IMR-90 (cell line): ENCODE measurements around the gene FNIP1. TPM values are rescaled to one million over a fixed set of nuclear protein-coding genes. Genes with fewer than 3 reads are reported as not detected.
A peak's percentile ranks its signal among the peaks of the same experiment; 100 is the strongest.

Experiments used
- ATAC-seq: fragments of 200-7000 bp; cut with Tn5 transposase; 2 replicates; pipeline ENCODE4 v1.9.1; 2020; ENCODE audit warnings: low read depth, mild to moderate bottlenecking, moderate library complexity
- BruUV-seq: library from RNA; stranded (reverse); fragments of 400-500 nt; replicated peaks from 2 replicates; lab custom pipeline; 2021; lab: Mats Ljungman, UMichigan
- CTCF ChIA-PET: fragments of 300-600 bp; formaldehyde crosslinking; extraction: SDS; loops from one replicate; lab custom pipeline; 2021; ENCODE audit warnings: antibody characterized with exemption; lab: Yijun Ruan, JAX
- POLR2A ChIA-PET: fragments of 300-600 bp; sonication (Branson Sonifier 250); formaldehyde crosslinking; loops from one replicate; lab custom pipeline; 2022; ENCODE audit warnings: antibody characterized with exemption; ENCODE audit not compliant: unreplicated experiment; lab: Charles Lee
- DNase-seq: peaks from one replicate; pipeline ENCODE4 v3.0.0; 2013
- H2AFZ ChIP-seq: replicated peaks from 2 replicates; pipeline ENCODE3; 2013; ENCODE audit warnings: low read length, mild to moderate bottlenecking; ENCODE audit not compliant: poor library complexity
- H2AK5ac ChIP-seq: 2 replicates; pipeline ENCODE4 v1.6.1; 2013; ENCODE audit warnings: low read depth, low read length, inconsistent platforms
- H2AK9ac ChIP-seq: replicated peaks from 2 replicates; pipeline ENCODE3; 2013; ENCODE audit warnings: mild to moderate bottlenecking, low read depth, low read length, moderate library complexity; ENCODE audit not compliant: poor library complexity
- H2BK120ac ChIP-seq: 2 replicates; pipeline ENCODE4 v1.6.1; 2013; ENCODE audit warnings: low read depth, low read length, inconsistent platforms
- H2BK15ac ChIP-seq: 3 replicates; pipeline ENCODE4 v1.6.1; 2013; ENCODE audit warnings: low read depth, low read length, inconsistent platforms
- H2BK20ac ChIP-seq: 2 replicates; pipeline ENCODE4 v1.6.1; 2013; ENCODE audit warnings: low read depth, mild to moderate bottlenecking, inconsistent platforms, low read length, moderate library complexity
- H2BK5ac ChIP-seq: 2 replicates; pipeline ENCODE4 v1.6.1; 2013; ENCODE audit warnings: mild to moderate bottlenecking, low read depth, low read length, inconsistent platforms; ENCODE audit not compliant: poor library complexity, severe bottlenecking
- H3K14ac ChIP-seq: replicated peaks from 2 replicates; pipeline ENCODE4 v1.6.1; 2013; ENCODE audit warnings: low read depth, low read length, inconsistent platforms
- H3K18ac ChIP-seq: 2 replicates; pipeline ENCODE4 v1.6.1; 2013; ENCODE audit warnings: low read depth, low read length, control low read depth
- H3K23ac ChIP-seq: 2 replicates; pipeline ENCODE4 v1.6.1; 2013; ENCODE audit warnings: low read depth, low read length, inconsistent platforms
- H3K27ac ChIP-seq: 2 replicates; pipeline ENCODE4 v1.5.1; 2013; ENCODE audit warnings: mild to moderate bottlenecking, control low read depth, low read length; ENCODE audit not compliant: insufficient read depth
- H3K27me3 ChIP-seq: 2 replicates; pipeline ENCODE4 v1.6.1; 2013; ENCODE audit warnings: low read length; ENCODE audit not compliant: control insufficient read depth, insufficient read depth
- H3K36me3 ChIP-seq: 2 replicates; pipeline ENCODE4 v1.6.1; 2013; ENCODE audit warnings: low read length, mixed read lengths; ENCODE audit not compliant: control insufficient read depth, insufficient read depth
- H3K4ac ChIP-seq: 2 replicates; pipeline ENCODE4 v1.6.1; 2013; ENCODE audit warnings: low read depth, low read length, inconsistent platforms
- H3K4me1 ChIP-seq: 2 replicates; pipeline ENCODE4 v1.6.1; 2013; ENCODE audit warnings: low read length, mixed read lengths; ENCODE audit not compliant: control insufficient read depth, insufficient read depth
- H3K4me2 ChIP-seq: 2 replicates; pipeline ENCODE4 v1.6.1; 2013; ENCODE audit warnings: low read depth, mild to moderate bottlenecking, control low read depth, low read length, moderate library complexity
- H3K4me3 ChIP-seq: 2 replicates; pipeline ENCODE4 v1.5.1; 2013; ENCODE audit warnings: low read depth, mild to moderate bottlenecking, control low read depth, low read length, moderate library complexity; ENCODE audit not compliant: insufficient read depth
- H3K56ac ChIP-seq: 2 replicates; pipeline ENCODE4 v1.6.1; 2013; ENCODE audit warnings: low read length, inconsistent platforms; ENCODE audit not compliant: insufficient read depth; ENCODE audit errors: extremely low read depth
- H3K79me1 ChIP-seq, 2 experiments: 2 replicates each; pipeline ENCODE4 v1.6.1; 2013; ENCODE audit warnings: low read length in 2 of 2, inconsistent platforms in 1 of 2, low read depth in 1 of 2
- H3K9ac ChIP-seq: 2 replicates; pipeline ENCODE4 v1.6.1; 2013; ENCODE audit warnings: low read depth, low read length, control low read depth
- H3K9me1 ChIP-seq: 2 replicates; pipeline ENCODE4 v1.6.1; 2013; ENCODE audit warnings: low read length, inconsistent platforms; ENCODE audit not compliant: insufficient read depth
- H3K9me3 ChIP-seq: 2 replicates; pipeline ENCODE4 v1.6.1; 2013; ENCODE audit warnings: low read length; ENCODE audit not compliant: control insufficient read depth, insufficient read depth
- H4K20me1 ChIP-seq: 2 replicates; pipeline ENCODE4 v1.6.1; 2013; ENCODE audit warnings: low read length, inconsistent platforms; ENCODE audit not compliant: insufficient read depth
- H4K5ac ChIP-seq: 2 replicates; pipeline ENCODE4 v1.6.1; 2013; ENCODE audit warnings: mild to moderate bottlenecking, low read depth, low read length, control low read depth
- H4K8ac ChIP-seq, 2 experiments: 2 replicates each; pipeline ENCODE4 v1.6.1; 2013; ENCODE audit warnings: low read depth in 2 of 2, low read length in 2 of 2, control low read depth in 1 of 2, inconsistent platforms in 1 of 2
- H4K91ac ChIP-seq: 2 replicates; pipeline ENCODE4 v1.6.1; 2013; ENCODE audit warnings: low read depth, low read length, inconsistent platforms; ENCODE audit not compliant: insufficient read depth
- CEBPB ChIP-seq: IDR thresholded peaks from 2 replicates; pipeline ENCODE4 v1.6.1; 2012; ENCODE audit warnings: low read depth, low read length, improper control_type of control experiment
- CHD1 ChIP-seq: IDR thresholded peaks from 2 replicates; pipeline ENCODE4 v1.6.1; 2012; ENCODE audit warnings: low read depth, low read length, improper control_type of control experiment
- FOS ChIP-seq: fragments of 150-350 bp; IDR thresholded peaks from 2 replicates; pipeline ENCODE4 v1.6.1; 2016; ENCODE audit warnings: low read depth, low read length
- RFX5 ChIP-seq: IDR thresholded peaks from 2 replicates; pipeline ENCODE4 v1.8.0; 2012; ENCODE audit warnings: low read depth, mild to moderate bottlenecking, low read length, moderate library complexity
- dilution Hi-C: fragments of 300-500 bp; cut with HindIII; formaldehyde crosslinking; loops from one replicate; pipeline ENCODE4 v1.14.3; 2018; ENCODE audit warnings: low sequenced_read_pairs; ENCODE audit not compliant: unreplicated experiment
- in situ Hi-C: fragments of 300-500 bp; cut with MboI; formaldehyde crosslinking; loops from 3 replicates; pipeline ENCODE4 v1.14.3; 2019; ENCODE audit warnings: low sequenced_read_pairs, inconsistent platforms, mixed read lengths
- intact Hi-C: fragments of 100-400 bp; cut with micrococcal nuclease; formaldehyde crosslinking; loops from 2 replicates; pipeline ENCODE4 v1.10.0; 2022
- polyA plus RNA-seq, 3 experiments: library from polyadenylated mRNA; depleted of rRNA; stranded (reverse); fragments of >200 nt; gene quantifications; 2 replicates each; pipeline ENCODE4 v1.2.3, GENCODE V29; 2012; ENCODE audit warnings: low replicate concordance in 1 of 3
- total RNA-seq: library from RNA; depleted of rRNA; stranded (reverse); fragments of >200 nt; gene quantifications from 2 replicates; pipeline ENCODE4 v1.2.3, GENCODE V29; 2012
- TF ChIP-seq, protein P1 (sequence below): fragments of 150-350 bp; IDR thresholded peaks from 2 replicates; pipeline ENCODE4 v1.6.1; 2017; ENCODE audit warnings: mild to moderate bottlenecking, antibody characterized with exemption, low read length, low read depth
- TF ChIP-seq, protein P2 (sequence below): fragments of 150-350 bp; IDR thresholded peaks from 2 replicates; pipeline ENCODE4 v1.6.1; 2016; ENCODE audit warnings: low read depth, mild to moderate bottlenecking, low read length, moderate library complexity, borderline replicate concordance

FNIP1 gene
- total and polyA plus RNA-seq, 2 of the 4 experiments (the other 2 are of a cell fraction): 5.6 to 34.1 TPM

DNA sequence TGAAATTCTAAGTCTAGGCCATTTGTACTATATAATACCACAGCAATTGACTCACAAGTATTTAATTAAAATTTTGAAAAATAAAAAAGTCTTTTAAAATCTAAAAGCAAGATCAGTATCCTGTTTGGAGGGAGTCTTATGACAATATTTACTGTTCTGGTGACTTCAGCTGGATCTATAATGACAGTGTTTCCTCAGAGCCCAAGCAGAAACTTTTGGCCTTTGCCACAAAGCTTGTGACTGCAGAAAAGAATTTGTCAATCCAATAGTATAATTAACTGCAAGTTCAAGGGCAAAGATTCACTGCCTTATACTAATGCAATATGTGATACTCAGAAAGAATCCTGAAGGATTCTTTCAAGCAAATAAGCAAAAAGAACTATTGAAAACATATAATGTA, 112.2 kb downstream of the FNIP1 start:
- Histone ChIP-seq H3K9me3 (no peaks in the 10 kb centered on the region), H4K8ac (no peak overlapping the region; a peak in 1 of 4 replicates), H3K18ac (no peak overlapping the region), H3K9me1 (peaks cover 5% of the 10 kb centered on the region; the same call in 1 of the 2 replicates), H4K91ac (no peak overlapping the region), H3K36me3 (peaks cover 7% of the 10 kb centered on the region; the same call in 1 of the 2 replicates), H3K27me3 (no peaks in the 10 kb centered on the region), H2BK5ac (peak overlapping the region; percentile 61), H4K5ac (no peak overlapping the region), H3K9ac (no peak overlapping the region), H2AK9ac (no peak overlapping the region), H3K56ac (no peak overlapping the region), H3K4me3 (no peak overlapping the region), H3K79me1 (peaks cover 10 to 41% of the 10 kb centered on the region in 2 experiments; a peak in 3 of 4 replicates), H2BK120ac (no peak overlapping the region), H2BK15ac (no peak overlapping the region), H3K14ac (0 out of 2 replicates have a peak overlapping the region, but pooled peaks have one; percentile 68), H3K27ac (no peak overlapping the region), H3K23ac (no peak overlapping the region), H3K4me2 (no peak overlapping the region), H3K4ac (no peak overlapping the region), H2BK20ac (no peak overlapping the region), H3K4me1 (peaks cover 4% of the 10 kb centered on the region; the same call in 1 of the 2 replicates), H2AK5ac (no peak overlapping the region), H4K20me1 (no peaks in the 10 kb centered on the region), H2AFZ (no peak overlapping the region)
- BruUV-seq: no TSS peak
- ChIA-PET CTCF (no interaction called here), POLR2A (no interaction called here)
- 0 out of 2 replicates have a peak, but pooled peaks have one; percentile 38 for ATAC-seq
- intact Hi-C loops (no loop called here), in situ Hi-C loops (no loop called here), dilution Hi-C loops (no loop called here)
- no peak for TF ChIP-seq RFX5
- TF ChIP-seq, protein P1, sequence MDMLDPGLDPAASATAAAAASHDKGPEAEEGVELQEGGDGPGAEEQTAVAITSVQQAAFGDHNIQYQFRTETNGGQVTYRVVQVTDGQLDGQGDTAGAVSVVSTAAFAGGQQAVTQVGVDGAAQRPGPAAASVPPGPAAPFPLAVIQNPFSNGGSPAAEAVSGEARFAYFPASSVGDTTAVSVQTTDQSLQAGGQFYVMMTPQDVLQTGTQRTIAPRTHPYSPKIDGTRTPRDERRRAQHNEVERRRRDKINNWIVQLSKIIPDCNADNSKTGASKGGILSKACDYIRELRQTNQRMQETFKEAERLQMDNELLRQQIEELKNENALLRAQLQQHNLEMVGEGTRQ: no peak
- TF ChIP-seq CHD1: no peak
- no peak for TF ChIP-seq CEBPB
- TF ChIP-seq, protein P2, sequence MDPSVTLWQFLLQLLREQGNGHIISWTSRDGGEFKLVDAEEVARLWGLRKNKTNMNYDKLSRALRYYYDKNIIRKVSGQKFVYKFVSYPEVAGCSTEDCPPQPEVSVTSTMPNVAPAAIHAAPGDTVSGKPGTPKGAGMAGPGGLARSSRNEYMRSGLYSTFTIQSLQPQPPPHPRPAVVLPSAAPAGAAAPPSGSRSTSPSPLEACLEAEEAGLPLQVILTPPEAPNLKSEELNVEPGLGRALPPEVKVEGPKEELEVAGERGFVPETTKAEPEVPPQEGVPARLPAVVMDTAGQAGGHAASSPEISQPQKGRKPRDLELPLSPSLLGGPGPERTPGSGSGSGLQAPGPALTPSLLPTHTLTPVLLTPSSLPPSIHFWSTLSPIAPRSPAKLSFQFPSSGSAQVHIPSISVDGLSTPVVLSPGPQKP: no peak
- no peak for TF ChIP-seq FOS
- DNase-seq: no peak
